T-helper 1 cell treated with Interleukin-12 subunit alpha and Interleukin-12 subunit beta and Interleukin-4 antibody, amounts not matched to agents 30 μg/mL and 1 μg/mL, for 36 hours (primary cell): Measurements from ENCODE around the gene STMN1.

Experiments used
- H3K27ac Mint-ChIP-seq: one replicate; pipeline ENCODE4 v1.8.0; 2021; ENCODE audit warnings: mild to moderate bottlenecking, mixed read lengths
- H3K27me3 Mint-ChIP-seq: one replicate; pipeline ENCODE4 v1.8.0; 2021; ENCODE audit warnings: low read depth, mixed read lengths
- H3K36me3 Mint-ChIP-seq: one replicate; pipeline ENCODE4 v1.8.0; 2021; ENCODE audit warnings: low read depth, mixed read lengths
- H3K4me1 Mint-ChIP-seq: one replicate; pipeline ENCODE4 v1.8.0; 2021; ENCODE audit warnings: low read depth, mixed read lengths
- H3K4me3 Mint-ChIP-seq: one replicate; pipeline ENCODE4 v1.8.0; 2021; ENCODE audit warnings: mild to moderate bottlenecking, moderate library complexity, mixed read lengths
- H3K9me3 Mint-ChIP-seq: one replicate; pipeline ENCODE4 v1.8.0; 2021; ENCODE audit warnings: mixed read lengths

The STMN1 gene

DNA sequence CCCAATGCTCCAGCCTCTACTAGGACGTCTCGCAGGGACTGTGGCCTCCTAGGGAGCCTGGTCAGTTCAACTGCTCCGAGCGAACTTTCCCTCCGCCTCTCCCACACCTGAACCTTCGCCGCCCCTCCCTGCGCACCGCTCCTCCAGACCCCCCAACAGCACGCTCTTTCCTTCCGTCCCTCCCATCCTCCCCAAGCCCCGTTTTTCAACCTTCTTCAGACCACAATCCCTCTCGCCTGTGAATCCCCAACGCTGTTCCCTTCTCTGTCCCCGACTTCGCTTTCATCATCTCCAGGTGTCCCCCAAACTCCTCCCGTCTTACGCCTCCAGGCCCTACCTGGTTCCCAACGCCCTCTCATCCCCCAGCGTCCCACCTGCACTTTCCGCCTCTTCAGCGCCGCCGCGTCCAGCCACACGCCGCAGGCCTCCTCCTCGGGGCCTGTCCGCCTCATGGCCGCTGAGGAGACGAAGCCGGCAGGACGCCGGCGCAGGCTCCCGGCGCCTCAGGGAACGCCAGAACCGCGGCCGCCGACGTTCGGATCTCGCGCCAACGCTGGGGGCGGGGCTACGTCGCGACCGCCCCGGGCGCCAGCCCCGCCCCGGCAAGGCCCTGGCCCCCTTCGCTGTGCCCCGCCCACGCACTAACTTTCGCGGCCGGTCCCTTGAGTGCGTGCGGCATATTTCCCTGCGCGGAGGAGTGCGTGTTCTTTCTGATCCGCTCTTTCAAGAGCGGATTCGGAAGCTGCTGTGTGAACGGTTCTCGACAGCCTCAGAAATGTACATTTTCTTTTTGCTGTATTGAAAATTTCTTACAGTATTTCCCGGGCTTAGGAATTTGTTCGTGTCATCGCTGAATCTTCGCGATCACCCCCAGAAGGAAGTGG lies 47.1 kb downstream of the STMN1 start, which contains the start of gene AUNIP:
Gene AUNIP, minus strand, starts transcription at position 552 of the 884 bp plus-strand sequence. Its CDS starts 100 bp downstream, at position 452.
- Mint-ChIP-seq H3K9me3 (no peaks in the 10 kb centered on the region), H3K4me3 (peak within 1 kb of the TSS; percentile 89), H3K4me1 (peaks cover 17% of the 10 kb centered on the region), H3K36me3 (no peaks in the 10 kb centered on the region), H3K27me3 (no peaks in the 10 kb centered on the region), H3K27ac (peak within 1 kb of the TSS; percentile 93)

GRCh38 chr1:25858494-25858893 lies 47.7 kb downstream of the STMN1 start:
- Mint-ChIP-seq H3K27me3 (no peaks in the 10 kb centered on the region), H3K4me1 (peaks cover 17% of the 10 kb centered on the region), H3K4me3 (peak overlapping the region; percentile 89), H3K27ac (peak overlapping the region; percentile 75), H3K36me3 (no peaks in the 10 kb centered on the region), H3K9me3 (no peaks in the 10 kb centered on the region)

DNA sequence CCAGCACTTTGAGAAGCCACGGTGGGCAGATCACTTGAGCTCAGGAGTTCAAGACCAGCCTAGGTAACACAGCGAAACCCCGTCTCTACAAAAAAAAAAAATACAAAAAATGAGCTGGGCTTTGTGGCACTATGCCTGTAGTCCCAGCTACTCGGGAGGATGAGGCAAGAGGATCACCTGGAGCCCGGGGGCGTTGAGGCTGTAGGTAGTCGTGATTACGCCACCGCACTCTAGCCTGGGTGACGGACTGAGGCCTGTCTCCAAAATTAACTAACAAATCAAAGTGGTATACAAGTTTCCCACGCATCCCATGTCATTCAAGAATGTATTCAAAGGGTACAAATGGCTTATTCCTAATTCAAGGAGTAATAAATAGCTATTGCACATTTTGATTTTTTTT lies 49.4 kb downstream of the STMN1 start:
- no peaks in the 10 kb centered on the region for H3K27me3 Mint-ChIP-seq
- H3K4me1 Mint-ChIP-seq, result peaks cover 17% of the 10 kb centered on the region
- no peak overlapping the region for H3K27ac Mint-ChIP-seq
- H3K9me3 Mint-ChIP-seq, result no peaks in the 10 kb centered on the region
- peaks cover 3% of the 10 kb centered on the region for H3K36me3 Mint-ChIP-seq
- H3K4me3 Mint-ChIP-seq, result no peak overlapping the region

DNA sequence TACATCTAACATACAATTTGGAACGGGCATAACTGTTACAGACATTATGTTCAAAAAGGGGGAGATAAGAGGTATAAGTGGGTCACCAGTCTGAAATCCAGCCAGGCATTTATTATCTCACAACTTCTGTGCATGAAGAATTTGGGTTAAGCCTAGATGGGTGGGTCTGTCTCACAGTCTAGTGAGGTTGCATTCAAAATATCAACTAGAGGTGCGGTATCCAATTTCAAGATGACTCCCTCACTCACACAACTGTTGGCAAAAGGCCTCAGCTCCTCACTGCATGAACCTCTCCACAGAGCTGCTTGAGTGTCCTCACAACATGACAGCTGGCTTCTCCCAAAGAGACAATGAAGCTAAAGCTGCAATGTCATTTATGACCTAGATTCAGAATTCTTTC lies 51.7 kb downstream of the STMN1 start:
- H3K4me3 Mint-ChIP-seq, result no peak overlapping the region
- no peaks in the 10 kb centered on the region for H3K9me3 Mint-ChIP-seq
- peaks cover 3% of the 10 kb centered on the region for H3K36me3 Mint-ChIP-seq
- H3K4me1 Mint-ChIP-seq, result peaks cover 14% of the 10 kb centered on the region
- H3K27ac Mint-ChIP-seq, result no peak overlapping the region
- no peaks in the 10 kb centered on the region for H3K27me3 Mint-ChIP-seq
